IPS-18c (cell line): ENCODE data around the gene SP8.

ENCODE experiments used
- H3K4me3 ChIP-seq: 2 replicates; pipeline ENCODE4 v1.7.0; 2013; ENCODE audit warnings: low read depth, mild to moderate bottlenecking, low read length, moderate library complexity; ENCODE audit not compliant: insufficient read depth
- H3K9me3 ChIP-seq: one replicate; pipeline ENCODE4 v1.6.1; 2013; ENCODE audit warnings: mild to moderate bottlenecking, low read length, moderate library complexity; ENCODE audit not compliant: control insufficient read depth, insufficient read depth

SP8 gene

DNA sequence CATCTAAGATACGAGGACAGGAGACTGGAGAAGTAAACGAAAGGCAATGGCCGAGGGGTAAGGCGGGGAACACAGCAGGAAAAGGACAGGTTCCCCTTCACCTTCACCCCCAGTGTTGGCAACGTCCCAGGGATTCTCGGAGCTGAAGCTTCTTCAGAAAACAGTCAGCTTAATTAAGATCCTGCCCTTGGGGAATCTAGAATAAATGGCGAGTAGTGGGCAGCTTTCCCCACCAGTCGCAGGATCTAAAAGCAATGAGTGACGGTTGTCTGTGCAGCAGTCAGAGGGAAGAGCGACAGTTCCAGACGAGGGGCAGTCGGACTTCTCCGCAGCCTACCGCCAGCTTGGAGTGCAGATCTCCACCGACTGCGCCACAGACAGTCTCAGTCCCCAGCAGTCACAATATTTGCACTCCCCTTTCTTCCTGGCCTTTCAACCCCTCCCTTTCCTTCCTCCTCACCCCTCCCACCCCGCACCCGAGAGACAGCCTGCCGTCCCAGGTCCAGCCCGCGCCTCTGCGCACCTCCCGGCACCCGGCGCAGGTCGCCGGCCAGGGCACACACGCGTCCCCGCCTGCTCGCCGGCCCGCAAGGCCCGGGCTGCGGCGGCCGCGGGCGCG is 10.9 kb upstream of the SP8 start:
- H3K9me3 ChIP-seq, result no peaks in the 10 kb centered on the region
- H3K4me3 ChIP-seq, result peak overlapping the region; percentile 65

- no peaks in the 10 kb centered on the region for H3K9me3 ChIP-seq
- peak overlapping the region; percentile 65 for H3K4me3 ChIP-seq
Observed at GRCh38 chr7:20797042-20797461, 10.4 kb upstream of the SP8 start.

DNA sequence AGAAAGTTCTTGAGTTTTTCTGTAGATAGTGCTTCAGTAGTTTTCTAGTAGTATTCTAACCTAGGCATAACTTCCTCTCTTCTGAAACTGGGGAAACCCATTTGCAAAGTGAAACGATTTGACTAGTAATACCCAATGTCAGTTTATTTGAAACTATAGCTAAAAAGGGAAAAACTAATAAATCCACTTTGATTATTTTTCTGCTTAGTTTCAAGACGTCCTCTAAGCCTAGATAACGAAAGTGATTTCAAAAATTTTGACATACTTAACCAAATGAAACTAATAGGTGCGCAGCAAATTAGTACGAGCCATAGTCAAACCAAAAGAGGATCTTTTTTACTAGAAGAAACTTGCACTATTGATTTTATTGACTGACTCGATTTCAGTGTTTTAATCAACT is 9.8 kb upstream of the SP8 start:
- Histone ChIP-seq H3K4me3 (no peak overlapping the region), H3K9me3 (no peaks in the 10 kb centered on the region)

- Histone ChIP-seq H3K9me3 (no peaks in the 10 kb centered on the region), H3K4me3 (no peak overlapping the region)
Observed at GRCh38 chr7:20795881-20796280, 9.2 kb upstream of the SP8 start.

DNA sequence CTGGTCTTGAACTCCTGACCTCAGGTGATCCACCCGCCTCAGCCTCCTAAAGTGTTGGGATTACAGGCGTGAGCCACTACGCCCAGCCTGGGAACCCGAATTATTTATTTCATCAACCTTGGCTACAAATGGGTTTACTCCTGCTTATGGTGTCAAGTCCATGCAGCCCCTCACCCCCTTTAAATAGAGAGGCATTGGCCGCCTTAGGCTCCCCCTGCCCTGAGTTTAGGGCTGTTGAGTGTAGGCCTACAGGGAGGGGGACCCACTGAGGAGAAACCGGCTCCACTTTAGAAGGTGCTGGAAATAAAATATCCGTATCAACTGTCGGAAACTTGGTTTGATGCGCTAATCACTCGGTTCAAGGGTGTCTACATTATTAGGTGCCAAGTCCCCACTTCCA is 8.7 kb upstream of the SP8 start:
- Histone ChIP-seq H3K4me3 (no peak overlapping the region), H3K9me3 (no peaks in the 10 kb centered on the region)

DNA sequence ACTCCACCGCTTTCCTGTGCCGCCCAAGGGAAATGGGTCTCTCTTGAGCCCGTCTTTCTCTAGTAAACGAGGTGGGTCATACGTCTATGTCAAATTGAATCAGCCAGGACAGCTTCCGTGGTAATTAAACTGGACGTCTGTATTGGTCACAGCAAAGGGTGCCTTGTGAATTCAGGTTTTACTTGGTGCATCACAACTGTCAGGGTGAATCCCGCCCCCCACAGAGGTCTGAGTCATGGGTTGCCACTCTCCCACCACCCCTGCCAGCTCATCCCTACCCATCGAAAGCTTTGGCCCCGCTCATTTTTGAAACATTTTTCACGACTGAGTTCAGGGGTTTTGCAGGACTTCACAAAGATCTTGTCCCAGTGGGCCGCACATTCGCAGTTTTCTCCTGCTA is 8.0 kb upstream of the SP8 start:
- Histone ChIP-seq H3K9me3 (no peaks in the 10 kb centered on the region), H3K4me3 (no peak overlapping the region)

GRCh38 chr7:20793694-20794394 is 7.2 kb upstream of the SP8 start:
- Histone ChIP-seq H3K9me3 (no peaks in the 10 kb centered on the region), H3K4me3 (peak overlapping the region; percentile 37; the same call in 1 of the 2 replicates)

DNA sequence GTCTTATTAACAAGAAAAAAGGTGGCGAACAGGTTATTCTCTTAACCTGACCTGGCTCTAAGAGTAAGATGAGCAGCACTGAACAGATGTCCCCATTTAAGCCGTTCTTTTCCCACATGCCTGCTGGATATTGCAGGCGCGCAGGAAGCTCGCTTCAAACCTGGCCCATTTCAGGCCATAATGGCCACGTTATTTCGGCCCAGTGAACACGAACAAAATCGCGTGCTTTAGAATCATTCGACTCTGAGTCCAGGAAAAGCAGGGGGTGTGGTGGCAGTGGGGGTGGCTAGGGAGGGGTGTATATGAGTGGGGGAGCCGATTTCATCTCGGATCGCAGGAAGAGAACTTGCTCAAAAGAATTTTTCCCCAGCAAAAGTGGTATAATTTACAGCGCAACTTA is 6.6 kb upstream of the SP8 start:
- Histone ChIP-seq H3K4me3 (peak overlapping the region; percentile 37; the same call in 1 of the 2 replicates), H3K9me3 (no peaks in the 10 kb centered on the region)

DNA sequence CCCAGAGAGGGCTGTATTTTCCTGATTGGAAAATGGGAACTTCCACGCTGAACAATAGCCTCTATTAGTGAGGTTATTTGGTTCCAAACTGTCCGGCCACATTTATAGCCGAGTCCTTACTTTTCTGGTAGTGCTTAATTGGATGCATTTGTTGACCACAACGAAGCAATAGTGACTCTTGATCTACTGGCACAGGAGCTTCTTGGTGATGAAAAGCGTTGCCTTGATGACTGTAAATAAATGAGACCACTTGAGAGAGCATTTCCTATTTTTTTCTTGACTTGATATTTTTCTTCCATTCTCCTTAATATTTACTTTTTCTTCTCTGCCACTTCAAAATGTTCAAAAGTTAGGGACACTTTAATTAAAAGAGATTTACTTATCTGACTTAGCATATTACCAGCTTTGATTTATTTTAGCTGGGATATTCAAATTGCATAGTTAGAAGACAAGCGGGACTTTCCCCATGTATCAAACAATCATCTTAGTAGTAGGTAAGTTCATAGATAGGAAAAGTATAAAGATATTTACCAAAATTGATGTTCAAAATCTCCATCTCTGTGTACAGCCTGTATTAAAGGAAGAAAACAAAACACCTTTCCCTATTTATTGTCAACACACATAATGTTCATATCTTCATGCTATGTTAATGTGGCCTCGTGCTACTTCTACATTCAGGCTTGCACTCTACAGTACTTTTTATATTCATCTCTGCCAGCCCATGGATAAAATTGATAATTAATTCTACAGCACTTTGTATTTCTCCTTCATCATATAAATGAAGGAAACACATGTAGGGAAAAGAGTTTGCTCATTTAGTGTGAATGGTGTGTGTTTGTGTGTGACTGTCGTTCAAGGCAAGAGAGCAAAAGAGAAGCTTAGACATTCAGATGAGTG is 5.1 kb upstream of the SP8 start:
- no peaks in the 10 kb centered on the region for H3K9me3 ChIP-seq
- peak overlapping the region; percentile 50; the same call in 1 of the 2 replicates for H3K4me3 ChIP-seq

GRCh38 chr7:20790375-20790774 is 3.7 kb upstream of the SP8 start:
- H3K4me3 ChIP-seq, result no peak overlapping the region; the same call in 1 of the 2 replicates
- no peaks in the 10 kb centered on the region for H3K9me3 ChIP-seq

GRCh38 chr7:20788420-20788990 is 1.8 kb upstream of the SP8 start:
- Histone ChIP-seq H3K9me3 (no peaks in the 10 kb centered on the region), H3K4me3 (peak overlapping the region; percentile 76; the same call in 1 of the 2 replicates)

DNA sequence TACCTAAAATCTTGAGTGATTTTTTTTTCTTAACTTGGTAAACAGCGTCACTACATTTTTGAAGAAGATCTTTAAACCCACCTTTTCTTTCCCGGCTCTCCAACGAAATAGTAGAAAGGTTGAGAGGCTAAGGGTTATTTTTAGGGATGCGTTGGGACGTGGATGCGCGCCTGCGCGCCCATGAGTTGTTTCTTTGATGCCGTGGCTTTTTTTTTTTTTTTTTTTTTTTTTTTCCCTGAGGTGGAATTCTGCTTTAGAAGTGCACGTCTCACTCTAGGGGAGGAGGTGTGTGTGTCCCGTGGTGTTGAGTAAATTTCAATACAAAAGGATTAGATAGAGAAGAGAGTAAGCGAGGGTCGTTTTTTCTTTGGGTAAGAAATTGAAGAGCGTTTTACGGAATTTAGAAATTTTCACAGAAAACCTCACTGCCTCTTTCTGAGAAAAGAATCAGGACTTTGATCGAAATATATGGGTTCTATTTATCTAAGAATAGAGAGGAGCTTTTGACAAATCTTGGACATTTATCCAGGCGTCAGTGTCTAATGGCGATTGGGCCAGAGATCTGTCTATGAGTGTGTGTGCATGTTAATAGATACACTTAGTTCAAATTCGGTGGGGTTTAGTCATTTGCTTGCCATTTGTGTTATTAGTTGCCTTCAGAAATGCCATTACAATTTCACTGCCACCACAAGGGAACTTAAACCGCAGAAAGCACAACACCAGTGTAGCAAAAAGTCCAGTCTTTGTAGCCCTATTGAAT is 1.2 kb upstream of the SP8 start:
- Histone ChIP-seq H3K4me3 (peak overlapping the region; percentile 76), H3K9me3 (no peaks in the 10 kb centered on the region)

DNA sequence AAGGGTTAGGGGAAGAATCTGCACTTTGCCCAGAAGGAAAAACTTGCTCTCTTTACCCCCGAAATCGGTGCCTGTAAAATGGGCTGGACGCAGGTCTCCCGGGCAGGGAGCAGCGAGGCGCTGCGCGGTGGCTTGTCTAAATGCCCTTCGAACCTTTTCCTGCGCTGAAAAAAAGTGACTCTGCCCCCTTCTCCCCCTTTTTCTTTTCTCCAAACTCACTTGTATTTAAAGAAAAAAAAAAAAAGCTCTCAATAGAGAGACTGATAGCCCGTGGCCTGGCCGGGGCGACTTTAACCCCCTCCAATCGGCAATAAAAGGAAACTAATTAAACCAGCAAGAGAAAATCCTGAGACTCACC is 286 bp downstream of the SP8 start:
- H3K4me3 ChIP-seq, result peak overlapping the region; percentile 76
- H3K9me3 ChIP-seq, result no peaks in the 10 kb centered on the region

- H3K4me3 ChIP-seq, result peak overlapping the region; percentile 76
- no peaks in the 10 kb centered on the region for H3K9me3 ChIP-seq
Observed at GRCh38 chr7:20786049-20786412, 655 bp downstream of the SP8 start.

DNA sequence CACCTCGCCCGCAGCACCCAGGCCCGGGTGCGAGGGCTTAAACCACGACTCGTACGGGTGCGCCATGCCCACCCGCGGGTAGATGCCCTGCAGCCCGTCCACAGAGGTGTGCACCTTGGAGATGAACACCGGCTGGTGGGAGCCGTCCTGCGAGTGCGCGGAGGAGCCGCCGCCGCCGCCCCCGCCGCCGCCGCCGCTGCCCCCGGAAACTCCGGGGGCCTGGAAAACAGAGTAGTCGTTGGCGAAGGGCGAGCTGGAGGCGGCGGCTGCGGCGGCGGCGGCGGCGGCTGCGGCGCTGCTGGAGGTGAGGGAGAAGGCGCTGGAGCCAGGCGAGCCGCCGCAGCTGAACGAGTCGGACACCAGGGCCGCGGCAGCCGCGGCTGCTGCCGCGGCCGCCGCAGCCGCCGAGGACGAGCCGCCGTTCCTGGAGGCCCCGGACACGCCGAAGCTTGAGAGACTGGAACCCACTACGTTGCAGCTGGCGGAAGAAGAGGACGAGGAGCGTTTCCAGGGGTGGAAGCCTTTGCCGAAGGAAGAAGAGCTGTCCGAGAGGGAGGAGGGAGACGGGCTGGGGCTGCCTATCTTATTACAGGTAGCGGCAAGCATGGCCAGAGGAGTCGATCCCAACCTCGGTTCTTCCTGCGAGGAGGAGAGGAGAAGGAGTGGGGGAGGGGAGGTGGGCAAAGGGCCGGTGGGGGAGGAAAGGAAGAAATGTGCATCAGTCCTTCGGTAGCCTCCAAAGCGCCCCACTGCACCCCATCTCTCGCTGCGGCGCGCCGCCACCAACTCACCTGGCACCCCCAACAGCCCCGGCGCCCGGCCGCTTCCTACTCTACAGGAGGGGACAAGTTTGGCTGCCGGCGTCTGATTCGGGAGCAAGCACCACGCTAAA is 1.3 kb downstream of the SP8 start:
- Histone ChIP-seq H3K4me3 (peak overlapping the region; percentile 76), H3K9me3 (no peaks in the 10 kb centered on the region)
